Smooth muscle cell (in vitro differentiated cells): ENCODE data around the gene KIF21A. TPM values are rescaled to one million over a fixed set of nuclear protein-coding genes. Genes with fewer than 3 reads are reported as not detected.

ENCODE experiments used
- DNase-seq: peaks from one replicate; lab custom pipeline; 2025; ENCODE audit not compliant: unreplicated experiment; lab: John Stamatoyannopoulos, UW
- H2AFZ ChIP-seq: fragments of 200-600 bp; sonication (generic); 2 replicates; pipeline ENCODE4 v1.6.0; 2016; ENCODE audit warnings: antibody characterized with exemption, low read depth, mild to moderate bottlenecking
- H3F3A ChIP-seq: fragments of 200-600 bp; sonication (generic); 2 replicates; pipeline ENCODE4 v1.6.0; 2017; ENCODE audit warnings: antibody characterized with exemption, low read depth
- H3K27ac ChIP-seq: fragments of 200-600 bp; sonication (generic); 2 replicates; pipeline ENCODE4 v1.5.1; 2016; ENCODE audit warnings: low read depth, mild to moderate bottlenecking
- H3K27me3 ChIP-seq: fragments of 200-600 bp; sonication (generic); 2 replicates; pipeline ENCODE4 v1.6.1; 2016; ENCODE audit warnings: low read depth, mild to moderate bottlenecking
- H3K36me3 ChIP-seq: fragments of 200-600 bp; sonication (generic); 2 replicates; pipeline ENCODE4 v1.5.1; 2016; ENCODE audit warnings: low read depth
- H3K4me1 ChIP-seq: fragments of 200-600 bp; sonication (generic); 2 replicates; pipeline ENCODE4 v1.5.1; 2016; ENCODE audit warnings: low read depth
- H3K4me2 ChIP-seq: fragments of 200-600 bp; sonication (generic); 2 replicates; pipeline ENCODE4 v1.6.0; 2016; ENCODE audit warnings: mild to moderate bottlenecking
- H3K4me3 ChIP-seq: fragments of 200-600 bp; sonication (generic); 2 replicates; pipeline ENCODE4 v1.5.1; 2016; ENCODE audit warnings: mild to moderate bottlenecking
- H3K79me2 ChIP-seq: fragments of 200-600 bp; sonication (generic); 2 replicates; pipeline ENCODE4 v1.6.0; 2016; ENCODE audit warnings: low read depth, mild to moderate bottlenecking
- H3K9ac ChIP-seq: fragments of 200-600 bp; sonication (generic); 2 replicates; pipeline ENCODE4 v1.6.0; 2016; ENCODE audit warnings: low read depth
- H3K9me3 ChIP-seq: fragments of 200-600 bp; sonication (generic); replicated peaks from 2 replicates; pipeline ENCODE4 v1.5.1; 2016; ENCODE audit warnings: low read depth
- H4K20me1 ChIP-seq: fragments of 200-600 bp; sonication (generic); 2 replicates; pipeline ENCODE4 v1.6.0; 2016; ENCODE audit warnings: low read depth
- WGBS: methylation state at CpG from one replicate; pipeline ENCODE4 v1.1.7; 2016; ENCODE audit warnings: low lambda C conversion rate; 5-methylcytosine and 5-hydroxymethylcytosine counted together
- polyA plus RNA-seq: library from polyadenylated mRNA; unstranded; fragments of >200 nt; fragmentation: Nextera tagmentation; extraction: Ambion mirVana; gene quantifications from 2 replicates; pipeline ENCODE4 v1.2.1, GENCODE V29; 2016
- total RNA-seq: library from RNA; depleted of rRNA; stranded (reverse); fragments of >200 nt; gene quantifications from 2 replicates; pipeline ENCODE4 v1.2.3, GENCODE V29; 2014
- TF ChIP-seq, protein P1 (sequence below): fragments of 200-600 bp; sonication (generic); IDR thresholded peaks from 2 replicates; pipeline ENCODE4 v1.5.1; 2017; ENCODE audit warnings: borderline replicate concordance, mild to moderate bottlenecking, antibody characterized with exemption; ENCODE audit not compliant: insufficient read depth, poor library complexity, severe bottlenecking

Gene KIF21A
- total and polyA plus RNA-seq, 2 experiments from 2014 or later, result 9.2 to 28.8 TPM

DNA sequence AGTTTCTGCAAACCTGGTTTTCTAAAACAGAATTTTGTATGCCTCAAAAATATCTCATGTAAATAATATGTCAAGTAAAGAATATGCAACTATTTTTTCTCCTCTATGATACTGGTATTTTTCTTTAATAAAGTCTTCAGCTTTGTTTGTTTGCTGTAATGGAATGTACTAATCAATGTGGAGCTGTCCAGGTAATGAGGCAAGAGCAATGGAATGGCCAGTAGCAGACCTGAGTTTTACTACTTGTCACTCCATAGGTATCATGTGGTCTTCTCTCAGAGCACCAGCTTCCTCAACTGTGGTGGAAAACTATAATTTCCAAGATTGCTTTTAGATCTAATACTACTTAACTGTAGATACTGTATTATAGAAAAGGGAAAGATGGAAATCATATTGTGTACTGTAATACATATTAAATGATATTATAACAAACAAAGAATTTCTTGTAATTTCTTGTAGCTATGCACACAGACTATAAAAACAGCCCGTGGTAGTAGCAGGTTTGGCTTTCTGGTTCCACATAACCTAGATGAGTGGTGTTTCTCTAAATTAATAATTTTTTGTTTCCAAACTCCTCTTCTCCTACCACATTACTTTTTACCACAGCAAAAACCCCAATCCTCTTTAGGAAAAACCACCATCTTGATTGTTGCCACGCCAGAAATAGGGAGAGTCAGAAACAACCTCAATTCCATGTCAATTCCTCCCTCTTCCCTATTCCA lies 70.6 kb downstream of the KIF21A start:
- Histone ChIP-seq H3K36me3 (no peaks in the 10 kb centered on the region), H3K9ac (no peak overlapping the region), H3K79me2 (no peaks in the 10 kb centered on the region), H3K4me2 (no peak overlapping the region), H3K9me3 (no peaks in the 10 kb centered on the region), H2AFZ (no peak overlapping the region), H4K20me1 (peaks cover 8% of the 10 kb centered on the region), H3K27me3 (no peaks in the 10 kb centered on the region), H3K4me1 (no peaks in the 10 kb centered on the region), H3K27ac (no peak overlapping the region), H3F3A (no peaks in the 10 kb centered on the region), H3K4me3 (no peak overlapping the region)
- 100% methylated on average over 2 of the region's 2 CpGs for WGBS
- DNase-seq, result no peak
- TF ChIP-seq, protein P1, sequence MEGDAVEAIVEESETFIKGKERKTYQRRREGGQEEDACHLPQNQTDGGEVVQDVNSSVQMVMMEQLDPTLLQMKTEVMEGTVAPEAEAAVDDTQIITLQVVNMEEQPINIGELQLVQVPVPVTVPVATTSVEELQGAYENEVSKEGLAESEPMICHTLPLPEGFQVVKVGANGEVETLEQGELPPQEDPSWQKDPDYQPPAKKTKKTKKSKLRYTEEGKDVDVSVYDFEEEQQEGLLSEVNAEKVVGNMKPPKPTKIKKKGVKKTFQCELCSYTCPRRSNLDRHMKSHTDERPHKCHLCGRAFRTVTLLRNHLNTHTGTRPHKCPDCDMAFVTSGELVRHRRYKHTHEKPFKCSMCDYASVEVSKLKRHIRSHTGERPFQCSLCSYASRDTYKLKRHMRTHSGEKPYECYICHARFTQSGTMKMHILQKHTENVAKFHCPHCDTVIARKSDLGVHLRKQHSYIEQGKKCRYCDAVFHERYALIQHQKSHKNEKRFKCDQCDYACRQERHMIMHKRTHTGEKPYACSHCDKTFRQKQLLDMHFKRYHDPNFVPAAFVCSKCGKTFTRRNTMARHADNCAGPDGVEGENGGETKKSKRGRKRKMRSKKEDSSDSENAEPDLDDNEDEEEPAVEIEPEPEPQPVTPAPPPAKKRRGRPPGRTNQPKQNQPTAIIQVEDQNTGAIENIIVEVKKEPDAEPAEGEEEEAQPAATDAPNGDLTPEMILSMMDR, result no peak

DNA sequence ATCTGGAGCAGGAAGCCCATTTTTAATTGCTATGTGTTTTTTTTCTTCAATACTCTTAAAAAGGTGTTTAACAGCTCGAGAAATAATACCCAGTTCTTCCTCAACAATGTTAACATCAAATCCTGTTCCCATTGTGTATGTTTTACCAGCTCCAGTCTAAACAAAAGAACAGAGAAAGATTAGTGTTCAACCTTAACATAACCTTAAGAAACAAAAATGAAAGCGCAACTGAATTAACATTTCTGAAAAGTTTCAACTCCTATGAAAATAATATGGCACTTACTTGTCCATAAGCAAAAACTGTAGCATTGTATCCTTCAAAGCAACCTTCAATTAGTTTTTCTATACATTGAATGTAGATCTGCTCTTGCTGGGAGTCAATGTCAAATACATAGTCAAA lies 73.2 kb downstream of the KIF21A start:
- H3K9ac ChIP-seq, result no peak overlapping the region
- 95% methylated on average over 2 of the region's 2 CpGs for WGBS

DNA sequence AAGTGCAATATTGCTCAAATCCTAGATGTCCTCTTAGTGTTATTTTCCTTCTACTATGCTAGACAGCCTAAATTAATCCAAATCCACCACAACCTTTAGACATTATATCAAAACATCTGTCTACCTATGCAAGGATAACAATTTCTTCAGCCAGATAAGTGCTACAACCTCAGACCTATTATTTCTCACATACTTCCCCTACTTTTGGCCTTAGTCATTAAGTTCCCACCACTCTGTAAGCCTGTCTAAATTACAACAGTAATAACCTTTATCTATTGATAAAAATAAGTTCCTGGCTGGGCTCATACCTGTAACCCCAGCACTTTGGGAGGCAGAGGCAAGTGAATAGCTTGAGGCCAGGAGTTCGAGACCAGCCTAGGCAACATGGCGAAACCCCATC lies 74.0 kb downstream of the KIF21A start:
- 97% methylated on average over 2 of the region's 2 CpGs for WGBS
- no peaks in the 10 kb centered on the region for H3K4me1 ChIP-seq

More for the DNA sequence above, 73.2 kb downstream of the KIF21A start:
- Histone ChIP-seq H3F3A (no peaks in the 10 kb centered on the region), H3K4me1 (no peaks in the 10 kb centered on the region), H3K36me3 (peaks cover 8% of the 10 kb centered on the region), H4K20me1 (peaks cover 6% of the 10 kb centered on the region), H3K4me2 (no peak overlapping the region), H3K4me3 (no peak overlapping the region), H2AFZ (no peak overlapping the region), H3K9me3 (no peaks in the 10 kb centered on the region), H3K27me3 (no peaks in the 10 kb centered on the region), H3K79me2 (no peaks in the 10 kb centered on the region), H3K27ac (no peak overlapping the region)
- DNase-seq, result no peak
- TF ChIP-seq, protein P1, result no peak

More for the DNA sequence above, 74.0 kb downstream of the KIF21A start:
- no peaks in the 10 kb centered on the region for H3F3A ChIP-seq
- peaks cover 8% of the 10 kb centered on the region for H3K36me3 ChIP-seq
- no peaks in the 10 kb centered on the region for H3K27me3 ChIP-seq
- H3K9me3 ChIP-seq, result no peaks in the 10 kb centered on the region
- H2AFZ ChIP-seq, result no peak overlapping the region
- no peak overlapping the region for H3K9ac ChIP-seq
- peak overlapping the region; percentile 50 for H3K4me2 ChIP-seq
- DNase-seq, result no peak
- H3K27ac ChIP-seq, result no peak overlapping the region
- H4K20me1 ChIP-seq, result peaks cover 4% of the 10 kb centered on the region
- TF ChIP-seq, protein P1, result no peak
- H3K4me3 ChIP-seq, result no peak overlapping the region
- no peaks in the 10 kb centered on the region for H3K79me2 ChIP-seq
